Measurements from ENCODE around the gene ACTR3C.

Gene ACTR3C

GRCh38 chr7:150345012-150345411 is 21.7 kb upstream of the ACTR3C start:
- no peaks in the 10 kb centered on the region for H3K9me3 ChIP-seq (ENCODE audit: severe bottlenecking)
- no peak overlapping the region for H3K4me3 ChIP-seq (ENCODE audit: low read depth, low read length)
- TF ChIP-seq, protein P1, sequence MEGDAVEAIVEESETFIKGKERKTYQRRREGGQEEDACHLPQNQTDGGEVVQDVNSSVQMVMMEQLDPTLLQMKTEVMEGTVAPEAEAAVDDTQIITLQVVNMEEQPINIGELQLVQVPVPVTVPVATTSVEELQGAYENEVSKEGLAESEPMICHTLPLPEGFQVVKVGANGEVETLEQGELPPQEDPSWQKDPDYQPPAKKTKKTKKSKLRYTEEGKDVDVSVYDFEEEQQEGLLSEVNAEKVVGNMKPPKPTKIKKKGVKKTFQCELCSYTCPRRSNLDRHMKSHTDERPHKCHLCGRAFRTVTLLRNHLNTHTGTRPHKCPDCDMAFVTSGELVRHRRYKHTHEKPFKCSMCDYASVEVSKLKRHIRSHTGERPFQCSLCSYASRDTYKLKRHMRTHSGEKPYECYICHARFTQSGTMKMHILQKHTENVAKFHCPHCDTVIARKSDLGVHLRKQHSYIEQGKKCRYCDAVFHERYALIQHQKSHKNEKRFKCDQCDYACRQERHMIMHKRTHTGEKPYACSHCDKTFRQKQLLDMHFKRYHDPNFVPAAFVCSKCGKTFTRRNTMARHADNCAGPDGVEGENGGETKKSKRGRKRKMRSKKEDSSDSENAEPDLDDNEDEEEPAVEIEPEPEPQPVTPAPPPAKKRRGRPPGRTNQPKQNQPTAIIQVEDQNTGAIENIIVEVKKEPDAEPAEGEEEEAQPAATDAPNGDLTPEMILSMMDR (IDR thresholded peaks at IDR 0.05; ENCODE audit: low read depth, low read length) = no peak
- no peak for DNase-seq
- H3K27me3 ChIP-seq (ENCODE audit: insufficient read depth, low read depth, severe bottlenecking) = no peaks in the 10 kb centered on the region
- no peaks in the 10 kb centered on the region for H3K36me3 ChIP-seq
- H3K27ac ChIP-seq = no peak overlapping the region

DNA sequence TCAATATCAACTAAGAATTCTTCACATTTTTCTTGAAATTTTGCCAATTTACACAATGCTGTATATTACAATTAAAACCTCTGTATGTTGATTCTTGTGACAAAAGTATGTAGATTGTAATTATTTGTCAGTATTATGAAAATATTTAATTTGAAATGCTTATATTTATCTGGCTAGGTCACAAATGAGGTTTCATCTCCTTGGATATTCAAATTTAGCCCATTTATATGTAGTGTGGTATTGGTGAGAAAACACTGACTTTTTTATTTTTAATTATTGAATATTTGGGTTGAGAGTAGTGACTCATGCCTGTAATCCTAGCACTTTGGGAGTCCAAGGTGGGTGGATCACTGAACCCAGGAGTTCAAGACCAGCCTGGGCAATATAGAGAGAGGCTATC is 21.0 kb upstream of the ACTR3C start:
- Histone ChIP-seq H3K27me3 (ENCODE audit: insufficient read depth, low read depth, severe bottlenecking) (no peaks in the 10 kb centered on the region), H3K4me3 (ENCODE audit: low read depth, low read length) (no peak overlapping the region), H3K27ac (no peak overlapping the region), H3K9me3 (ENCODE audit: severe bottlenecking) (no peaks in the 10 kb centered on the region), H3K36me3 (no peaks in the 10 kb centered on the region)
- no peak for DNase-seq
- TF ChIP-seq, protein P1 (IDR thresholded peaks at IDR 0.05; ENCODE audit: low read depth, low read length) = no peak

DNA sequence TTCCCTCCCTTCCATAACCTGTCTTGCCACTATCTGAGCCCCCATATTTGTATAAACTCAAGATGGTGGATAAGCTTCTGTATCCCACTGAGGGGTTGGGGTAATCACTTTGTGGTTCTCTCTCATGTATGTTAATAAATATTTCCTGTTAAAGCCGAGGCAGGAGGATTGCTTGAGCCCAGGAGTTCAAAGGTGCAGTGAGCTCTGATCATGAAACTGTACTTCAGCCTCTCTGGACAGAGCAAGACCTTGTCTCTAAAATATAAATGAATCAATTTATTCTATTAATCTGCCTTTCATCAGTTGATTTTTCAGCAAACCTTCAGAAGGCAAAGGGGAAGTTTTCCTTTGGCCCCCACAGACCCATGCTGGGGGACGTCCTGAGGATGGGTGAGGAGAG is 19.9 kb upstream of the ACTR3C start:
- TF ChIP-seq, protein P1 (IDR thresholded peaks at IDR 0.05; ENCODE audit: low read depth, low read length) = no peak
- Histone ChIP-seq H3K36me3 (no peaks in the 10 kb centered on the region; the same call in 1 of the 2 replicates), H3K27ac (no peak overlapping the region), H3K9me3 (ENCODE audit: severe bottlenecking) (no peaks in the 10 kb centered on the region), H3K27me3 (ENCODE audit: insufficient read depth, low read depth, severe bottlenecking) (no peaks in the 10 kb centered on the region), H3K4me3 (ENCODE audit: low read depth, low read length) (no peak overlapping the region)
- DNase-seq = no peak

DNA sequence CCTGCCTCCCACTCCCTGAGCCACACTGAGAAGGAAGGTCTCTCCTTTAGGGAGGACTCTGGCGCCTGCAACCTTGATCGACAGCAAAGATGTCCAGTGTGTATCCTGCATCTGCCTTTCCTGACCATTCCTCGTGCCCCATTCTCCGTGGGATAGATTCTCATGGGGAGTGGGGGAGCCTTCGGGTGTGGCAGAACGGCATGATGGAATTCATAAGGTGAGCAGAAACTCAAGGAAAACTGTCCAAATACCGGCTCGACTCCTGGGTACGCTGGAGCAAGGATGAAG is 18.7 kb upstream of the ACTR3C start:
- DNase-seq = no peak
- Histone ChIP-seq H3K9me3 (ENCODE audit: severe bottlenecking) (no peaks in the 10 kb centered on the region), H3K27ac (no peak overlapping the region), H3K36me3 (peaks cover 9% of the 10 kb centered on the region), H3K27me3 (ENCODE audit: insufficient read depth, low read depth, severe bottlenecking) (no peaks in the 10 kb centered on the region), H3K4me3 (ENCODE audit: low read depth, low read length) (no peak overlapping the region)
- TF ChIP-seq, protein P1 (IDR thresholded peaks at IDR 0.05; ENCODE audit: low read depth, low read length) = no peak

GRCh38 chr7:150341263-150342120 is 18.1 kb upstream of the ACTR3C start, which contains the start of gene RARRES2:
Gene RARRES2, minus strand, starts transcription at chr7:150341629. Its CDS starts 1,020 bp downstream, at chr7:150340609.
- H3K27ac ChIP-seq = no peak within 1 kb of the TSS
- H3K36me3 ChIP-seq = peaks cover 15% of the 10 kb centered on the region
- H3K27me3 ChIP-seq (ENCODE audit: insufficient read depth, low read depth, severe bottlenecking) = no peaks in the 10 kb centered on the region
- no peak for DNase-seq
- no peak within 1 kb of the TSS for H3K4me3 ChIP-seq (ENCODE audit: low read depth, low read length)
- TF ChIP-seq, protein P1 (IDR thresholded peaks at IDR 0.05; ENCODE audit: low read depth, low read length) = no peak
- H3K9me3 ChIP-seq (ENCODE audit: severe bottlenecking) = no peaks in the 10 kb centered on the region

GRCh38 chr7:150340875-150341262 is 17.5 kb upstream of the ACTR3C start:
- no peak overlapping the region for H3K4me3 ChIP-seq (ENCODE audit: low read depth, low read length)
- peaks cover 16% of the 10 kb centered on the region for H3K36me3 ChIP-seq
- no peaks in the 10 kb centered on the region for H3K27me3 ChIP-seq (ENCODE audit: insufficient read depth, low read depth, severe bottlenecking)
- TF ChIP-seq, protein P1 (IDR thresholded peaks at IDR 0.05; ENCODE audit: low read depth, low read length) = no peak
- no peak for DNase-seq
- no peak overlapping the region for H3K27ac ChIP-seq
- no peaks in the 10 kb centered on the region for H3K9me3 ChIP-seq (ENCODE audit: severe bottlenecking)

All from WERI-Rb-1 (cell line).